Caco-2 (cell line): ENCODE results near the gene MBD6. TPM values are rescaled to one million over a fixed set of nuclear protein-coding genes. Genes with fewer than 3 reads are reported as not detected.

Experiments
- BruUV-seq: library from RNA; stranded (reverse); fragments of 400-500 nt; replicated peaks from 2 replicates; lab custom pipeline; 2021; lab: Mats Ljungman, UMichigan
- CTCF ChIA-PET: fragments of 300-600 bp; sonication (Branson Sonifier 250); formaldehyde crosslinking; loops from one replicate; lab custom pipeline; 2022; ENCODE audit warnings: antibody characterized with exemption; lab: Charles Lee
- POLR2A ChIA-PET: fragments of 300-600 bp; sonication (Branson Sonifier 250); formaldehyde crosslinking; loops from one replicate; lab custom pipeline; 2022; ENCODE audit warnings: antibody characterized with exemption; lab: Charles Lee
- DNase-seq, 2 experiments: peaks; one replicate each; pipeline versions ENCODE4 v3.0.0 to v3.0.0-alpha.2; 2020 to 2022
- H3K27me3 ChIP-seq: replicated peaks from 2 replicates; pipeline ENCODE4 v1.6.0; 2011; ENCODE audit warnings: low read length; ENCODE audit not compliant: control insufficient read depth, insufficient read depth
- H3K36me3 ChIP-seq: 2 replicates; pipeline ENCODE4 v1.5.1; 2011; ENCODE audit warnings: low read length; ENCODE audit not compliant: control insufficient read depth, insufficient read depth
- H3K4me1 ChIP-seq: fragments of 250-450 bp; sonication (Bioruptor Pico); 2 replicates; pipeline ENCODE4 v1.5.1; 2020; ENCODE audit warnings: mild to moderate bottlenecking
- H3K4me3 ChIP-seq: 2 replicates; pipeline ENCODE4 v1.5.1; 2011; ENCODE audit warnings: low read depth, mild to moderate bottlenecking, control low read depth, low read length
- H3K9me3 ChIP-seq: fragments of 250-450 bp; sonication (Bioruptor Pico); 2 replicates; pipeline ENCODE4 v1.5.1; 2020; ENCODE audit warnings: mild to moderate bottlenecking, moderate library complexity
- H3K27ac Mint-ChIP-seq: one replicate; pipeline ENCODE4 v1.8.0; 2022; ENCODE audit warnings: mixed read lengths; ENCODE audit not compliant: unreplicated experiment
- H3K27me3 Mint-ChIP-seq: one replicate; pipeline ENCODE4 v1.8.0; 2022; ENCODE audit warnings: mixed read lengths; ENCODE audit not compliant: insufficient read depth, unreplicated experiment
- H3K36me3 Mint-ChIP-seq: one replicate; pipeline ENCODE4 v1.8.0; 2022; ENCODE audit warnings: mild to moderate bottlenecking, mixed read lengths; ENCODE audit not compliant: insufficient read depth, unreplicated experiment
- H3K4me1 Mint-ChIP-seq: one replicate; pipeline ENCODE4 v1.8.0; 2022; ENCODE audit warnings: low read depth, mixed read lengths; ENCODE audit not compliant: unreplicated experiment
- H3K4me3 Mint-ChIP-seq: one replicate; pipeline ENCODE4 v1.8.0; 2022; ENCODE audit warnings: mild to moderate bottlenecking, moderate library complexity, mixed read lengths; ENCODE audit not compliant: unreplicated experiment
- H3K9me3 Mint-ChIP-seq: one replicate; pipeline ENCODE4 v1.8.0; 2022; ENCODE audit warnings: mixed read lengths; ENCODE audit not compliant: unreplicated experiment
- CTCF ChIP-seq, 2 experiments: fragments of 200-600 bp in 1 of 2; IDR thresholded peaks; 1 replicate in 1 of 2; 2 replicates in 1 of 2; pipeline versions ENCODE4 v1.5.1 to v1.8.0; 2011 to 2022; ENCODE audit warnings: antibody characterized with exemption in 1 of 2, control low read depth in 1 of 2, inconsistent platforms in 1 of 2, low read depth in 1 of 2, low read length in 1 of 2, mild to moderate bottlenecking in 1 of 2, moderate library complexity in 1 of 2; ENCODE audit not compliant: insufficient read depth in 1 of 2, severe bottlenecking in 1 of 2, unreplicated experiment in 1 of 2
- intact Hi-C: fragments of 100-400 bp; cut with micrococcal nuclease; formaldehyde crosslinking; loops from one replicate; pipeline ENCODE4 v1.10.0; 2022; ENCODE audit not compliant: unreplicated experiment
- total RNA-seq: library from RNA; stranded (reverse); gene quantifications from 2 replicates; pipeline ENCODE4 v1.2.3, GENCODE V29; 2022

Gene MBD6
- total RNA-seq, 1 experiment from 2014 or later, result 82.2 TPM

GRCh38 chr12:57521525-57522010 is 1.1 kb upstream of the MBD6 start:
- ChIA-PET CTCF (no interaction called here), POLR2A (interaction anchor here (1.6 kb wide), 1 partner anchor 25 kb away, joined by 6 read pairs; the partner anchor contains the start of gene DCTN2)
- intact Hi-C loops, result loop anchor here (2.0 to 5.0 kb wide), 3 partner anchors 25 to 206 kb away; partner anchors contain the start of gene DCTN2
- Histone ChIP-seq H3K36me3 (peaks cover 6% of the 10 kb centered on the region), H3K27me3 (no peaks in the 10 kb centered on the region), H3K4me1 (peaks cover 33% of the 10 kb centered on the region), H3K9me3 (no peaks in the 10 kb centered on the region), H3K4me3 (peak overlapping the region; percentile 72)
- H3K36me3 Mint-ChIP-seq, result peaks cover 90% of the 10 kb centered on the region
- no peaks in the 10 kb centered on the region for H3K27me3 Mint-ChIP-seq
- TF ChIP-seq CTCF (IDR thresholded peaks at IDR 0.05; ENCODE audit: insufficient read depth in 1 of 2, low read depth in 1 of 2, low read length in 1 of 2, severe bottlenecking in 1 of 2, unreplicated experiment in 1 of 2), result peak in 1 of 2 experiments; percentile 16
- peak overlapping the region; percentile 86 for H3K4me3 Mint-ChIP-seq
- H3K4me1 Mint-ChIP-seq, result peaks cover 29% of the 10 kb centered on the region
- no peaks in the 10 kb centered on the region for H3K9me3 Mint-ChIP-seq
- BruUV-seq, result no TSS peak
- peak; percentile 59 to 66 for DNase-seq
- H3K27ac Mint-ChIP-seq, result peak overlapping the region; percentile 94

GRCh38 chr12:57522887-57523705 is 472 bp downstream of the MBD6 start:
- Histone ChIP-seq H3K36me3 (peaks cover 6% of the 10 kb centered on the region), H3K9me3 (no peaks in the 10 kb centered on the region), H3K4me1 (peaks cover 33% of the 10 kb centered on the region), H3K4me3 (peak overlapping the region; percentile 72), H3K27me3 (no peaks in the 10 kb centered on the region)
- CTCF ChIA-PET, result interaction anchor here (0.6 to 0.9 kb wide), 2 partner anchors 62 to 64 kb away, joined by 3 to 4 read pairs; partner anchors contain the start of gene GLI1
- POLR2A ChIA-PET, result interaction anchor here (0.6 to 1.0 kb wide), 3 partner anchors 24 to 395 kb away, joined by 3 to 7 read pairs (median 3); partner anchors contain the start of genes DCTN2 and LRP1
- peaks cover 75% of the 10 kb centered on the region for H3K36me3 Mint-ChIP-seq
- no peak for TF ChIP-seq CTCF (IDR thresholded peaks at IDR 0.05; ENCODE audit: insufficient read depth in 1 of 2, low read depth in 1 of 2, low read length in 1 of 2, severe bottlenecking in 1 of 2, unreplicated experiment in 1 of 2)
- H3K4me3 Mint-ChIP-seq, result peak overlapping the region; percentile 86
- no peaks in the 10 kb centered on the region for H3K27me3 Mint-ChIP-seq
- peaks cover 21% of the 10 kb centered on the region for H3K4me1 Mint-ChIP-seq
- peak in 1 of 2 experiments; percentile 77 for DNase-seq
- BruUV-seq, result TSS peak; percentile 25
- no peaks in the 10 kb centered on the region for H3K9me3 Mint-ChIP-seq
- intact Hi-C loops, result loop anchor here (2.0 to 5.0 kb wide), 3 partner anchors 24 to 204 kb away; partner anchors contain the start of gene DCTN2
- peak overlapping the region; percentile 88 for H3K27ac Mint-ChIP-seq
